ENCODE results near the gene S100A2.

GRCh38 chr1:153527683-153528040, 38.0 kb downstream of the S100A2 start:
- TF ChIP-seq CTCF (IDR thresholded peaks at IDR 0.05) (no peak), EZH2 (IDR thresholded peaks at IDR 0.05; ENCODE audit: borderline replicate concordance, insufficient read depth, low read depth, low read length, poor library complexity, severe bottlenecking) (no peak)
